Measurements from ENCODE around the gene OTOL1.
A peak's percentile ranks its signal among the peaks of the same experiment; 100 is the strongest.

The OTOL1 gene

GRCh38 chr3:161496508-161496907 is at the start of gene OTOL1:
OTOL1 (plus strand) TSS chr3:161496808; CDS start chr3:161496808, 0 bp downstream.
- Histone ChIP-seq H3K9me3 (ENCODE audit: insufficient read depth, low read length, severe bottlenecking) (no peaks in the 10 kb centered on the region), H3K27ac (ENCODE audit: low read length) (no peak within 1 kb of the TSS), H3K4me1 (ENCODE audit: insufficient read depth, low read length) (no peaks in the 10 kb centered on the region), H3K36me3 (ENCODE audit: insufficient read depth, low read length) (no peaks in the 10 kb centered on the region), H3K4me3 (ENCODE audit: low read depth in 1 of 2, low read length in 2 of 2) (no peak within 1 kb of the TSS), H3K79me2 (ENCODE audit: insufficient read depth, low read length) (no peaks in the 10 kb centered on the region), H4K20me1 (ENCODE audit: insufficient read depth, low read length) (no peaks in the 10 kb centered on the region), H2AFZ (ENCODE audit: low read depth, low read length) (no peak within 1 kb of the TSS), H3K9ac (ENCODE audit: low read depth, low read length) (no peak within 1 kb of the TSS), H3K4me2 (ENCODE audit: insufficient read depth, low read length) (no peak within 1 kb of the TSS), H3K27me3 (ENCODE audit: insufficient read depth, low read length, poor library complexity) (no peaks in the 10 kb centered on the region)
- TF ChIP-seq CTCF (IDR thresholded peaks at IDR 0.05; ENCODE audit: borderline replicate concordance, extremely low read depth, low read length, poor library complexity, severe bottlenecking): no peak
- no peak for TF ChIP-seq EZH2 (IDR thresholded peaks at IDR 0.05; ENCODE audit: borderline replicate concordance, low read depth, low read length, severe bottlenecking)
- ATAC-seq (ENCODE audit: insufficient read depth, low read depth) (no peak), DNase-seq (no peak)

- Histone ChIP-seq H3K4me3 (ENCODE audit: low read depth in 1 of 2, low read length in 2 of 2) (no peak overlapping the region), H3K4me1 (ENCODE audit: insufficient read depth, low read length) (no peaks in the 10 kb centered on the region), H2AFZ (ENCODE audit: low read depth, low read length) (no peak overlapping the region), H4K20me1 (ENCODE audit: insufficient read depth, low read length) (no peaks in the 10 kb centered on the region), H3K27ac (ENCODE audit: low read length) (no peak overlapping the region), H3K79me2 (ENCODE audit: insufficient read depth, low read length) (no peaks in the 10 kb centered on the region), H3K9me3 (ENCODE audit: insufficient read depth, low read length, severe bottlenecking) (no peaks in the 10 kb centered on the region), H3K9ac (ENCODE audit: low read depth, low read length) (no peak overlapping the region), H3K36me3 (ENCODE audit: insufficient read depth, low read length) (no peaks in the 10 kb centered on the region), H3K4me2 (ENCODE audit: insufficient read depth, low read length) (no peak overlapping the region), H3K27me3 (ENCODE audit: insufficient read depth, low read length, poor library complexity) (no peaks in the 10 kb centered on the region)
- TF ChIP-seq EZH2 (IDR thresholded peaks at IDR 0.05; ENCODE audit: borderline replicate concordance, low read depth, low read length, severe bottlenecking) (no peak), CTCF (IDR thresholded peaks at IDR 0.05; ENCODE audit: borderline replicate concordance, extremely low read depth, low read length, poor library complexity, severe bottlenecking) (peak; percentile 12)
- DNase-seq (no peak), ATAC-seq (ENCODE audit: insufficient read depth, low read depth) (no peak)
These were observed 46.8 kb upstream of the OTOL1 start for GRCh38 chr3:161449785-161450184.

GRCh38 chr3:161452179-161452578 is 44.4 kb upstream of the OTOL1 start:
- Histone ChIP-seq H3K36me3 (ENCODE audit: insufficient read depth, low read length) (no peaks in the 10 kb centered on the region), H3K9ac (ENCODE audit: low read depth, low read length) (no peak overlapping the region), H3K4me2 (ENCODE audit: insufficient read depth, low read length) (no peak overlapping the region), H3K4me3 (ENCODE audit: low read depth in 1 of 2, low read length in 2 of 2) (no peak overlapping the region), H3K27ac (ENCODE audit: low read length) (no peak overlapping the region), H4K20me1 (ENCODE audit: insufficient read depth, low read length) (no peaks in the 10 kb centered on the region), H3K79me2 (ENCODE audit: insufficient read depth, low read length) (no peaks in the 10 kb centered on the region), H3K4me1 (ENCODE audit: insufficient read depth, low read length) (no peaks in the 10 kb centered on the region), H3K9me3 (ENCODE audit: insufficient read depth, low read length, severe bottlenecking) (no peaks in the 10 kb centered on the region), H2AFZ (ENCODE audit: low read depth, low read length) (no peak overlapping the region), H3K27me3 (ENCODE audit: insufficient read depth, low read length, poor library complexity) (no peaks in the 10 kb centered on the region)
- TF ChIP-seq EZH2 (IDR thresholded peaks at IDR 0.05; ENCODE audit: borderline replicate concordance, low read depth, low read length, severe bottlenecking) (no peak), CTCF (IDR thresholded peaks at IDR 0.05; ENCODE audit: borderline replicate concordance, extremely low read depth, low read length, poor library complexity, severe bottlenecking) (no peak)
- DNase-seq (no peak), ATAC-seq (ENCODE audit: insufficient read depth, low read depth) (no peak)

- H2AFZ ChIP-seq (ENCODE audit: low read depth, low read length): no peak overlapping the region
- H3K4me2 ChIP-seq (ENCODE audit: insufficient read depth, low read length): no peak overlapping the region
- H3K36me3 ChIP-seq (ENCODE audit: insufficient read depth, low read length): no peaks in the 10 kb centered on the region
- no peak for ATAC-seq (ENCODE audit: insufficient read depth, low read depth)
- H3K79me2 ChIP-seq (ENCODE audit: insufficient read depth, low read length): no peaks in the 10 kb centered on the region
- no peaks in the 10 kb centered on the region for H3K4me1 ChIP-seq (ENCODE audit: insufficient read depth, low read length)
- no peak overlapping the region for H3K4me3 ChIP-seq (ENCODE audit: low read depth in 1 of 2, low read length in 2 of 2)
- H4K20me1 ChIP-seq (ENCODE audit: insufficient read depth, low read length): no peaks in the 10 kb centered on the region
- no peaks in the 10 kb centered on the region for H3K27me3 ChIP-seq (ENCODE audit: insufficient read depth, low read length, poor library complexity)
- H3K27ac ChIP-seq (ENCODE audit: low read length): no peak overlapping the region
- TF ChIP-seq EZH2 (IDR thresholded peaks at IDR 0.05; ENCODE audit: borderline replicate concordance, low read depth, low read length, severe bottlenecking) (no peak), CTCF (IDR thresholded peaks at IDR 0.05; ENCODE audit: borderline replicate concordance, extremely low read depth, low read length, poor library complexity, severe bottlenecking) (no peak)
- no peaks in the 10 kb centered on the region for H3K9me3 ChIP-seq (ENCODE audit: insufficient read depth, low read length, severe bottlenecking)
- DNase-seq: no peak
- H3K9ac ChIP-seq (ENCODE audit: low read depth, low read length): no peak overlapping the region
These were observed 42.0 kb upstream of the OTOL1 start for GRCh38 chr3:161454615-161455014.

All from DND-41 (cell line).